ENCODE measurements around the gene WHRN. TPM values are rescaled to one million over a fixed set of nuclear protein-coding genes. Genes with fewer than 3 reads are reported as not detected.

Gene WHRN
- total RNA-seq, 1 donor from 2014 or later, result 3.2 TPM

DNA sequence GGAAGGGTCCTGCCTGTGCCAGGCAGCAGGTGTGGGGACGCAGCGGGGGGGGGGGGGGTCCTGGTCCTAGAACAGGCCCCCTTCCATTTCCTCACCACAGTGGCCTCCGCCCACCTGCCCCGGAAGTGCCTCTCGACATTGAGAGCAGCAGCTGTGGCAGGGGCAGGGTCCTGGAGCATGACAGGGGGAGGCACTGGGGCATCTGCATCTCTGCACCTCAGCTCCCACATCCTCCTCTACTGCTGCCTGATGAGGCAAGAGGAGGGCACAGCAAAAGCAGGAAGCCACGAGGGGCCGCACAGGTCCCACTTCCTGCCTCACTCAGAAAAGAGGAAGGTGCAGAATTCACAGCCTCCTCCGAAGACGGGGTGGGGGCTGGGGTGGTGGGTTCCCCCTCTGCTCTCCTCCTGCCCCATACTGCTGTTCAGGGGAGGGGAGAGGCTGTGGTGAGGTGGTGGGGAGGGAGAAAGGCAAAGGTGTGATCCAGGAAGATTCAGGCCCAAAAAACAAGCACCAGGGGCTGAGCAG is 132.3 kb downstream of the WHRN start:
- DNase-seq, result no peak
- Mint-ChIP-seq H3K27ac (ENCODE audit: unreplicated experiment) (no peak overlapping the region), H3K27me3 (ENCODE audit: unreplicated experiment) (peaks cover 3% of the 10 kb centered on the region), H3K36me3 (ENCODE audit: unreplicated experiment) (peaks cover 4% of the 10 kb centered on the region), H3K9me3 (ENCODE audit: unreplicated experiment) (peaks cover 6% of the 10 kb centered on the region), H3K4me3 (ENCODE audit: unreplicated experiment) (no peak overlapping the region), H3K4me1 (ENCODE audit: low read depth, unreplicated experiment) (peaks cover 21% of the 10 kb centered on the region)
- TF ChIP-seq, protein P1, sequence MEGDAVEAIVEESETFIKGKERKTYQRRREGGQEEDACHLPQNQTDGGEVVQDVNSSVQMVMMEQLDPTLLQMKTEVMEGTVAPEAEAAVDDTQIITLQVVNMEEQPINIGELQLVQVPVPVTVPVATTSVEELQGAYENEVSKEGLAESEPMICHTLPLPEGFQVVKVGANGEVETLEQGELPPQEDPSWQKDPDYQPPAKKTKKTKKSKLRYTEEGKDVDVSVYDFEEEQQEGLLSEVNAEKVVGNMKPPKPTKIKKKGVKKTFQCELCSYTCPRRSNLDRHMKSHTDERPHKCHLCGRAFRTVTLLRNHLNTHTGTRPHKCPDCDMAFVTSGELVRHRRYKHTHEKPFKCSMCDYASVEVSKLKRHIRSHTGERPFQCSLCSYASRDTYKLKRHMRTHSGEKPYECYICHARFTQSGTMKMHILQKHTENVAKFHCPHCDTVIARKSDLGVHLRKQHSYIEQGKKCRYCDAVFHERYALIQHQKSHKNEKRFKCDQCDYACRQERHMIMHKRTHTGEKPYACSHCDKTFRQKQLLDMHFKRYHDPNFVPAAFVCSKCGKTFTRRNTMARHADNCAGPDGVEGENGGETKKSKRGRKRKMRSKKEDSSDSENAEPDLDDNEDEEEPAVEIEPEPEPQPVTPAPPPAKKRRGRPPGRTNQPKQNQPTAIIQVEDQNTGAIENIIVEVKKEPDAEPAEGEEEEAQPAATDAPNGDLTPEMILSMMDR (IDR thresholded peaks at IDR 0.05; ENCODE audit: partially characterized antibody, unreplicated experiment), result no peak

DNA sequence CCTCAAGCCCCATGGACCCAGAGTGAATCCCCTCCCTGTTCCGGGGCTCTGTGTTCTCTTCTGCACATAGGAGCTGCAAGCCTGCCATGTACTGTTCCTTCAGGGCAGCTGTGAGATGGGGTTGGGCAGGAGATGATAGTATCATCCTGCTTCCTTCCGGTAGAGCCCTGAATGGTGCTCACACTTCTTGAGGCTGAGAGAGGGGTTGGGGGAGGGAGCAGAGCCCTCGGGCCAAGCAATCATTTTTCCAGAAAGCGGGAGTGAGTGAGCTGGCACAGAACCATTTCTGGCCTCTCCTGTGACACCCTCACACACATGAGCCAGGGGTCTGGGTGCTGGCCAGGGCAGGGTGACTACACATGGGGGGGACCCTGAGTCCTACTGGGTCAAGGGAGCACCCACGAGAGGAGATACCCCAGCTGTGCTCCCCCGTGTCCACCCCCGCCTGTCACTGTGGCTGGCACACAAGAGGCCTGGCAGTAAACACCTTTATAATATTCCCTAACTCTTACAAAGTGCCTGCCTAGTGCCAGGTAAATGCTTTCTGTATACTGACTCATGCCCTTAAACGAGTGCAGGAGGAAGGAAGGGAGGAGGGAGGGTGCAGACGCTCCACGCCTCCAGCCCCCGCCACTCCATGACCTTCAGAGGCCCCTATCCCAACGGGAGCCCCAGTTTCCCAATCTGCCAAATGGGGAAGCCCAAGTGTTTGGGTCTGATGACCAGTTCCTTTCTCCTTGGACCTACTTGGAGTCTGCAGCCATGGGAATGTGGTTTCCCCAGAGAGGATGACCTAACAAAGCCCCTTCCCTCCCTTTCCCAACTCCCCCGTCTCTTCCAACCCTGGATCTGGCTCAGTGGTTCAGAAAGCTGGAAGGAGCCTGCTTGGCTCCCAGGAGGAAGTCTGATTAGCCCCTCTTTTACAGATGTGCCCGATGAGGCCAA is 133.0 kb downstream of the WHRN start:
- Mint-ChIP-seq H3K27ac (ENCODE audit: unreplicated experiment) (peak overlapping the region; percentile 17), H3K9me3 (ENCODE audit: unreplicated experiment) (peaks cover 3% of the 10 kb centered on the region), H3K27me3 (ENCODE audit: unreplicated experiment) (peaks cover 2% of the 10 kb centered on the region), H3K4me1 (ENCODE audit: low read depth, unreplicated experiment) (peaks cover 21% of the 10 kb centered on the region), H3K36me3 (ENCODE audit: unreplicated experiment) (no peaks in the 10 kb centered on the region), H3K4me3 (ENCODE audit: unreplicated experiment) (no peak overlapping the region)
- no peak for DNase-seq
- TF ChIP-seq, protein P1 (IDR thresholded peaks at IDR 0.05; ENCODE audit: partially characterized antibody, unreplicated experiment), result no peak

DNA sequence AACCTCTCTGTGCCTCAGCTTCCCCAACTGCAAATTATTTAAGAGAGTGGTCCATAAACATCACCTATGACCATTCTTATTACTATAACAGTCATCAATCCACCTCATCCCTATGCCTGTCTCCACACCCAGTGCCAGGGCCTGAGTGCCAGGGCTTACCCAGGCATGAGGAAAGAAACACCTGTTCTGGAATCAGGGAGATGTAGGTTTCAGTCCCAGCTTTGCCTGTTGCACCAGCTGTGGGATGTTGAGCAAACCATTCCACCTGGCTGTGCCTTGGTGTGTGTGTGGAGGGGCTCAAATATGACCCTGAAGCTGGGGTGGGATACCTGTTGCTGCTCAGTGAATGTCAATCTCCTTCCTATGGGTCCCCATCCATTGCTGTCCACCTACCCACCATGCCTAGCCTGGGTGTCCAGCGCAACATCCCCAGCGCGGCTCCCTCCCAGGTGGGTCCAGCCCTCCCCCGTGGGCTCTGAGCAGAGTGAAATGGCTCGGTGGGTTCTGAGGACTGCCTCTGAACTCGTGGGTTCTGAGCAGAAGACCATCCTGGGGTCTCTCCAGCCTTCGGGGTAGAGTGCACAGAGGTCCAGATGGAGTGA is 133.8 kb downstream of the WHRN start:
- Mint-ChIP-seq H3K27ac (ENCODE audit: unreplicated experiment) (peak overlapping the region; percentile 92), H3K9me3 (ENCODE audit: unreplicated experiment) (peaks cover 5% of the 10 kb centered on the region), H3K4me1 (ENCODE audit: low read depth, unreplicated experiment) (peaks cover 21% of the 10 kb centered on the region), H3K27me3 (ENCODE audit: unreplicated experiment) (peaks cover 2% of the 10 kb centered on the region), H3K4me3 (ENCODE audit: unreplicated experiment) (no peak overlapping the region), H3K36me3 (ENCODE audit: unreplicated experiment) (no peaks in the 10 kb centered on the region)
- no peak for DNase-seq
- TF ChIP-seq, protein P1 (IDR thresholded peaks at IDR 0.05; ENCODE audit: partially characterized antibody, unreplicated experiment), result no peak

DNA sequence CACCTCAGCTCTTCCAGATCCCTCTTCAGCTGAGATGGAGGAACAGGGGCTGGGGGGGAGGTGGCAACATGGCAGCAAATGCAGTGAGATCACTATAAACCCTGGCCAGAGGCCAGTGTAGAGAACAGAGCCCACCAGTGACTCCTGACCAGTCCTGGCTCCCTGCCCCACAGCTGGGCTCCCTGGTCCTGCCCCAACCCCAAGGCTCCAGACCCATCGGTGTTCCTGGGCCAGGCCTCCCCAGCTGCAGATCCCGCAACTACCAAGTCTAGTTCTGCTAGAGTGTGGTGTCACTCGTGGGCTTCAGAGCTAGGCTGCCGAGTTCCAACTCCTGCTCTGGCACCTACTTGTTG is 134.3 kb downstream of the WHRN start:
- TF ChIP-seq, protein P1 (IDR thresholded peaks at IDR 0.05; ENCODE audit: partially characterized antibody, unreplicated experiment), result no peak
- H3K27me3 Mint-ChIP-seq (ENCODE audit: unreplicated experiment), result peaks cover 2% of the 10 kb centered on the region
- peaks cover 5% of the 10 kb centered on the region for H3K9me3 Mint-ChIP-seq (ENCODE audit: unreplicated experiment)
- no peaks in the 10 kb centered on the region for H3K36me3 Mint-ChIP-seq (ENCODE audit: unreplicated experiment)
- no peak for DNase-seq
- peaks cover 21% of the 10 kb centered on the region for H3K4me1 Mint-ChIP-seq (ENCODE audit: low read depth, unreplicated experiment)
- H3K27ac Mint-ChIP-seq (ENCODE audit: unreplicated experiment), result peak overlapping the region; percentile 92
- peak overlapping the region; percentile 68 for H3K4me3 Mint-ChIP-seq (ENCODE audit: unreplicated experiment)
